GM18502 (cell line): ENCODE data around the gene SRGAP3.
A peak's percentile ranks its signal among the peaks of the same experiment; 100 is the strongest.

Experiments used
- ATAC-seq: cut with Tn5 transposase; IDR thresholded peaks from one replicate; pipeline ENCODE4 v1.9.1; 2021; ENCODE audit warnings: mild to moderate bottlenecking; ENCODE audit not compliant: unreplicated experiment, poor library complexity

The SRGAP3 gene

GRCh38 chr3:8980756-8981257, 268.6 kb downstream of the SRGAP3 start:
- ATAC-seq, result no peak

GRCh38 chr3:8979262-8979661, 270.2 kb downstream of the SRGAP3 start:
- no peak for ATAC-seq

- no peak for ATAC-seq
Observed at GRCh38 chr3:8978551-8978950, 270.9 kb downstream of the SRGAP3 start.

GRCh38 chr3:8976540-8977182, 272.8 kb downstream of the SRGAP3 start:
- ATAC-seq, result no peak

- ATAC-seq, result no peak
Observed at GRCh38 chr3:8975081-8976020, 274.1 kb downstream of the SRGAP3 start.

GRCh38 chr3:8974458-8974857, 275.0 kb downstream of the SRGAP3 start:
- ATAC-seq, result no peak

GRCh38 chr3:8972639-8973038, 276.8 kb downstream of the SRGAP3 start:
- ATAC-seq, result no peak

- peak; percentile 55 for ATAC-seq
Observed at GRCh38 chr3:8970971-8971589, 278.4 kb downstream of the SRGAP3 start.

- ATAC-seq, result no peak
Observed at GRCh38 chr3:8969241-8969640, 280.2 kb downstream of the SRGAP3 start.

GRCh38 chr3:8968375-8968882, 281.0 kb downstream of the SRGAP3 start:
- ATAC-seq, result no peak

- ATAC-seq, result no peak
Observed at GRCh38 chr3:8967553-8967952, 281.9 kb downstream of the SRGAP3 start.

- ATAC-seq, result no peak
Observed at GRCh38 chr3:8966820-8967348, 282.6 kb downstream of the SRGAP3 start.

- ATAC-seq, result no peak
Observed at GRCh38 chr3:8966150-8966819, 283.2 kb downstream of the SRGAP3 start.

GRCh38 chr3:8964436-8965370, 284.7 kb downstream of the SRGAP3 start:
- no peak for ATAC-seq

GRCh38 chr3:8963137-8963853, 286.2 kb downstream of the SRGAP3 start, which contains the start of gene RAD18:
TSS of gene RAD18 (minus strand) at chr3:8963472. CDS start at chr3:8963385, 87 bp downstream.
- ATAC-seq, result peak; percentile 91

- no peak for ATAC-seq
Observed at GRCh38 chr3:8962226-8962861, 287.1 kb downstream of the SRGAP3 start.

- ATAC-seq, result no peak
Observed at GRCh38 chr3:8959668-8960067, 289.8 kb downstream of the SRGAP3 start.
